Liver (tissue), 9 donors: ENCODE data around the gene ASPSCR1. TPM values are rescaled to one million over a fixed set of nuclear protein-coding genes. Genes with fewer than 3 reads are reported as not detected.

Experiments
- DNase-seq: peaks from one replicate; pipeline ENCODE4 v3.0.0-alpha.2; 2017; ENCODE audit warnings: low spot score
- H3K27ac ChIP-seq, 2 donors: one replicate each; pipeline ENCODE4 v1.7.0; 2013; ENCODE audit warnings: inconsistent platforms in 2 of 2, low read length in 2 of 2, control low read depth in 1 of 2, low read depth in 1 of 2, mild to moderate bottlenecking in 1 of 2
- H3K27me3 ChIP-seq, 4 donors: one replicate each; pipeline versions ENCODE4 v1.6.1 to v1.7.0; 2013; ENCODE audit warnings: low read length in 3 of 4, inconsistent platforms in 1 of 4, mild to moderate bottlenecking in 1 of 4, moderate library complexity in 1 of 4; ENCODE audit not compliant: control insufficient read depth in 4 of 4, insufficient read depth in 4 of 4
- H3K36me3 ChIP-seq, 4 donors: one replicate each; pipeline versions ENCODE4 v1.6.1 to v1.7.0; 2013; ENCODE audit warnings: low read length in 3 of 4, mild to moderate bottlenecking in 3 of 4, low read depth in 1 of 4, moderate library complexity in 1 of 4; ENCODE audit not compliant: control insufficient read depth in 4 of 4, insufficient read depth in 3 of 4
- H3K4me1 ChIP-seq, 4 donors: one replicate each; pipeline versions ENCODE4 v1.6.1 to v1.7.0; 2013; ENCODE audit warnings: low read length in 3 of 4, mild to moderate bottlenecking in 3 of 4, moderate library complexity in 1 of 4; ENCODE audit not compliant: control insufficient read depth in 4 of 4, insufficient read depth in 4 of 4
- H3K4me3 ChIP-seq, 3 donors: one replicate each; pipeline versions ENCODE4 v1.6.1 to v1.7.0; 2013; ENCODE audit warnings: low read length in 3 of 3, control low read depth in 1 of 3, low read depth in 1 of 3, mild to moderate bottlenecking in 1 of 3
- H3K9ac ChIP-seq, 2 donors: one replicate each; pipeline ENCODE4 v1.7.0; 2013; ENCODE audit warnings: low read length in 2 of 2, mild to moderate bottlenecking in 2 of 2, moderate library complexity in 2 of 2, control low read depth in 1 of 2, low read depth in 1 of 2
- H3K9me3 ChIP-seq, 4 donors: one replicate each; pipeline versions ENCODE4 v1.6.1 to v1.7.0; 2013; ENCODE audit warnings: low read length in 3 of 4; ENCODE audit not compliant: control insufficient read depth in 4 of 4
- ATF3 ChIP-seq: IDR thresholded peaks from 2 replicates; pipeline ENCODE4 v1.6.1; 2016; ENCODE audit warnings: antibody characterized with exemption
- EGR1 ChIP-seq, 2 donors: IDR thresholded peaks; 2 replicates each; pipeline ENCODE4 v1.6.1; 2016 to 2018; ENCODE audit warnings: antibody characterized with exemption in 2 of 2, low read depth in 2 of 2
- FOXA1 ChIP-seq: IDR thresholded peaks from 2 replicates; pipeline ENCODE4 v1.6.1; 2016; ENCODE audit warnings: antibody characterized with exemption
- GABPA ChIP-seq, 2 donors: IDR thresholded peaks in 1 of 2; conservative IDR thresholded peaks in 1 of 2; 2 replicates each; pipeline ENCODE4 v1.6.1; 2016; ENCODE audit warnings: antibody characterized with exemption in 2 of 2, mild to moderate bottlenecking in 1 of 2, moderate library complexity in 1 of 2
- HNF4A ChIP-seq, 2 donors: conservative IDR thresholded peaks; 2 replicates each; pipeline ENCODE4 v1.6.1; 2016; ENCODE audit warnings: antibody characterized with exemption in 2 of 2, mild to moderate bottlenecking in 2 of 2
- HNF4G ChIP-seq: IDR thresholded peaks from 2 replicates; pipeline ENCODE4 v1.6.1; 2016; ENCODE audit warnings: antibody characterized with exemption
- JUND ChIP-seq, 2 donors: IDR thresholded peaks; 2 replicates each; pipeline ENCODE4 v1.6.1; 2016; ENCODE audit warnings: antibody characterized with exemption in 2 of 2
- MAX ChIP-seq: IDR thresholded peaks from 2 replicates; pipeline ENCODE4 v1.6.1; 2016; ENCODE audit warnings: antibody characterized with exemption
- NR2F2 ChIP-seq: IDR thresholded peaks from 2 replicates; pipeline ENCODE4 v1.6.1; 2016; ENCODE audit warnings: antibody characterized with exemption
- RXRA ChIP-seq, 2 donors: IDR thresholded peaks; 2 replicates each; pipeline ENCODE4 v1.6.1; 2017 to 2018; ENCODE audit warnings: antibody characterized with exemption in 2 of 2, mild to moderate bottlenecking in 1 of 2
- SP1 ChIP-seq: IDR thresholded peaks from 2 replicates; pipeline ENCODE4 v1.6.1; 2018; ENCODE audit warnings: antibody characterized with exemption, mild to moderate bottlenecking
- TAF1 ChIP-seq: conservative IDR thresholded peaks from 2 replicates; pipeline ENCODE4 v1.6.1; 2016; ENCODE audit warnings: antibody characterized with exemption, mild to moderate bottlenecking
- WGBS: extraction: QIAGEN DNeasy Blood & Tissue Kit; methylation state at CpG from one replicate; pipeline ENCODE4 v1.1.7; 2013; 5-methylcytosine and 5-hydroxymethylcytosine counted together
- polyA plus RNA-seq, 2 donors: library from polyadenylated mRNA; stranded (reverse) in 1 of 2; unstranded in 1 of 2; fragments of 200-250 nt in 1 of 2; fragments of >200 nt in 1 of 2; fragmentation: Nextera tagmentation in 1 of 2; extraction: Ambion mirVana in 1 of 2; gene quantifications; one replicate each; pipeline versions ENCODE4 v1.2.1 to v1.2.3, GENCODE V29; 2013 to 2015
- total RNA-seq, 2 donors: library from RNA; depleted of rRNA; stranded (reverse); fragments of >200 nt; gene quantifications; one replicate each; pipeline ENCODE4 v1.2.3, GENCODE V29; 2014
- TF ChIP-seq, protein P1 (sequence below): fragments of 150-350 bp; IDR thresholded peaks from 2 replicates; pipeline ENCODE4 v1.5.1; 2017; ENCODE audit warnings: improper control_type of control experiment, low read depth, low read length; ENCODE audit not compliant: missing input control
- TF ChIP-seq, protein P2 (sequence below): IDR thresholded peaks from 2 replicates; pipeline ENCODE4 v1.6.1; 2016; ENCODE audit warnings: antibody characterized with exemption, mild to moderate bottlenecking
- donor health status: healthy.
- donor health status: healthy.
- donor health status: healthy.
- donor health status: healthy.
- donor health status: healthy.

ASPSCR1 gene
- total and polyA plus RNA-seq, 4 donors: 17.8 to 26.2 (median 20.4) TPM

DNA sequence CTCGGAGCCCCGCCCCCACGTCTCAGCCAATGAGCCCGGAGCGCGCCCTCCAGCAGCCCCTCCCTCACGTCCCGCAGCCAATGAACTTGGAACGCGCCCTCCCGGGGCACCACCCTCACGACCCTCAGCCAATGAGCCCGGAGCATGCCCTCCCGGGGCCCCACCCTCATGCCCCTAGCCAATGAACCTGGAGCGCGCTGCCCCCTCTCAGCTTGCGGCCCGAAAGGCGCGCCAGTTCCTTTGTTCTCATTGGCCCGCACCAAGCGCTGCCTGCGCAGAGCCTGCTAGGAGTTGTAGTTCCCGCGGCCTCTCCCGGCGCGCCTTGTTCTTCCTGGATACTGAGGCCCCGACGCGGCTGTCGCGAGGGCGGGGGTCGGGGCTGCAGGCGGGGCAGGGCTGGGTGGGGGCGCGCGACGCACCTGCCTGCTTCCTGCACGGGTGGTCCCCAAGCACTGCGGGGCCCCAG, 45.6 kb downstream of the ASPSCR1 start, which contains the start of gene LRRC45:
LRRC45 (plus strand) TSS at position 325 of the 466 bp plus-strand sequence. CDS start 339 bp downstream, outside the sequence.
- DNase-seq: peak; percentile 100
- Histone ChIP-seq H3K9me3 (no peaks in the 10 kb centered on the region), H3K9ac (peak within 1 kb of the TSS; percentile 67 to 70), H3K27ac (peak within 1 kb of the TSS; percentile 60 to 61), H3K36me3 (no peaks in the 10 kb centered on the region), H3K4me1 (peaks cover 18 to 68% (median 44%) of the 10 kb centered on the region in 4 donors), H3K27me3 (no peaks in the 10 kb centered on the region), H3K4me3 (peak within 1 kb of the TSS; percentile 64 to 80 (median 67))
- WGBS: under 1% methylated on average over 42 of the region's 42 CpGs
- TF ChIP-seq ATF3 (no peak), MAX (no peak), EGR1 (IDR thresholded peaks at IDR 0.05; ENCODE audit: low read depth in 2 of 2) (peak in 1 of 2 donors; percentile 26), TAF1 (no peak), JUND (IDR thresholded peaks at IDR 0.05) (no peak), RXRA (IDR thresholded peaks at IDR 0.05) (peak; percentile 38 to 78), SP1 (peak; percentile 97), NR2F2 (peak; percentile 45), HNF4G (no peak), HNF4A (conservative IDR thresholded peaks at IDR 0.05) (peak in 1 of 2 donors; percentile 9), FOXA1 (peak; percentile 32), GABPA (IDR thresholded peaks at IDR 0.05 in 1 of 2, conservative IDR thresholded peaks at IDR 0.05 in 1 of 2) (peak in 1 of 2 donors; percentile 49)
- TF ChIP-seq, protein P1, sequence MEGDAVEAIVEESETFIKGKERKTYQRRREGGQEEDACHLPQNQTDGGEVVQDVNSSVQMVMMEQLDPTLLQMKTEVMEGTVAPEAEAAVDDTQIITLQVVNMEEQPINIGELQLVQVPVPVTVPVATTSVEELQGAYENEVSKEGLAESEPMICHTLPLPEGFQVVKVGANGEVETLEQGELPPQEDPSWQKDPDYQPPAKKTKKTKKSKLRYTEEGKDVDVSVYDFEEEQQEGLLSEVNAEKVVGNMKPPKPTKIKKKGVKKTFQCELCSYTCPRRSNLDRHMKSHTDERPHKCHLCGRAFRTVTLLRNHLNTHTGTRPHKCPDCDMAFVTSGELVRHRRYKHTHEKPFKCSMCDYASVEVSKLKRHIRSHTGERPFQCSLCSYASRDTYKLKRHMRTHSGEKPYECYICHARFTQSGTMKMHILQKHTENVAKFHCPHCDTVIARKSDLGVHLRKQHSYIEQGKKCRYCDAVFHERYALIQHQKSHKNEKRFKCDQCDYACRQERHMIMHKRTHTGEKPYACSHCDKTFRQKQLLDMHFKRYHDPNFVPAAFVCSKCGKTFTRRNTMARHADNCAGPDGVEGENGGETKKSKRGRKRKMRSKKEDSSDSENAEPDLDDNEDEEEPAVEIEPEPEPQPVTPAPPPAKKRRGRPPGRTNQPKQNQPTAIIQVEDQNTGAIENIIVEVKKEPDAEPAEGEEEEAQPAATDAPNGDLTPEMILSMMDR: no peak
- TF ChIP-seq, protein P2, sequence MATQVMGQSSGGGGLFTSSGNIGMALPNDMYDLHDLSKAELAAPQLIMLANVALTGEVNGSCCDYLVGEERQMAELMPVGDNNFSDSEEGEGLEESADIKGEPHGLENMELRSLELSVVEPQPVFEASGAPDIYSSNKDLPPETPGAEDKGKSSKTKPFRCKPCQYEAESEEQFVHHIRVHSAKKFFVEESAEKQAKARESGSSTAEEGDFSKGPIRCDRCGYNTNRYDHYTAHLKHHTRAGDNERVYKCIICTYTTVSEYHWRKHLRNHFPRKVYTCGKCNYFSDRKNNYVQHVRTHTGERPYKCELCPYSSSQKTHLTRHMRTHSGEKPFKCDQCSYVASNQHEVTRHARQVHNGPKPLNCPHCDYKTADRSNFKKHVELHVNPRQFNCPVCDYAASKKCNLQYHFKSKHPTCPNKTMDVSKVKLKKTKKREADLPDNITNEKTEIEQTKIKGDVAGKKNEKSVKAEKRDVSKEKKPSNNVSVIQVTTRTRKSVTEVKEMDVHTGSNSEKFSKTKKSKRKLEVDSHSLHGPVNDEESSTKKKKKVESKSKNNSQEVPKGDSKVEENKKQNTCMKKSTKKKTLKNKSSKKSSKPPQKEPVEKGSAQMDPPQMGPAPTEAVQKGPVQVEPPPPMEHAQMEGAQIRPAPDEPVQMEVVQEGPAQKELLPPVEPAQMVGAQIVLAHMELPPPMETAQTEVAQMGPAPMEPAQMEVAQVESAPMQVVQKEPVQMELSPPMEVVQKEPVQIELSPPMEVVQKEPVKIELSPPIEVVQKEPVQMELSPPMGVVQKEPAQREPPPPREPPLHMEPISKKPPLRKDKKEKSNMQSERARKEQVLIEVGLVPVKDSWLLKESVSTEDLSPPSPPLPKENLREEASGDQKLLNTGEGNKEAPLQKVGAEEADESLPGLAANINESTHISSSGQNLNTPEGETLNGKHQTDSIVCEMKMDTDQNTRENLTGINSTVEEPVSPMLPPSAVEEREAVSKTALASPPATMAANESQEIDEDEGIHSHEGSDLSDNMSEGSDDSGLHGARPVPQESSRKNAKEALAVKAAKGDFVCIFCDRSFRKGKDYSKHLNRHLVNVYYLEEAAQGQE: no peak

- H3K27ac ChIP-seq: no peak overlapping the region
- DNase-seq: peak; percentile 46
- TF ChIP-seq HNF4A (conservative IDR thresholded peaks at IDR 0.05) (no peak), FOXA1 (no peak), HNF4G (no peak)
Observed at GRCh38 chr17:82023447-82024241, 46.2 kb downstream of the ASPSCR1 start.

More at GRCh38 chr17:82023447-82024241, 46.2 kb downstream of the ASPSCR1 start:
- WGBS: 7% methylated on average over 55 of the region's 55 CpGs
- Histone ChIP-seq H3K4me1 (peaks cover 18 to 68% (median 44%) of the 10 kb centered on the region in 4 donors), H3K36me3 (no peaks in the 10 kb centered on the region), H3K9me3 (no peaks in the 10 kb centered on the region), H3K9ac (peak overlapping the region in 1 of 2 donors; percentile 8), H3K4me3 (peak overlapping the region; percentile 45 to 75 (median 54)), H3K27me3 (no peaks in the 10 kb centered on the region)
